ENCODE data around the gene ZPBP2.

- no peak for TF ChIP-seq POLR2A (IDR thresholded peaks at IDR 0.05)
- no peak for TF ChIP-seq CTCF (IDR thresholded peaks at IDR 0.05)
Measured at GRCh38 chr17:39828443-39828842, 39.6 kb upstream of the ZPBP2 start.

Data from heart left ventricle (tissue), 13 donors.